Measurements from ENCODE around the gene FSTL4. TPM values are rescaled to one million over a fixed set of nuclear protein-coding genes. Genes with fewer than 3 reads are reported as not detected.

FSTL4 gene
- total and polyA plus RNA-seq, 12 donors, result 0.48 to 5.2 (median 2.3) TPM

DNA sequence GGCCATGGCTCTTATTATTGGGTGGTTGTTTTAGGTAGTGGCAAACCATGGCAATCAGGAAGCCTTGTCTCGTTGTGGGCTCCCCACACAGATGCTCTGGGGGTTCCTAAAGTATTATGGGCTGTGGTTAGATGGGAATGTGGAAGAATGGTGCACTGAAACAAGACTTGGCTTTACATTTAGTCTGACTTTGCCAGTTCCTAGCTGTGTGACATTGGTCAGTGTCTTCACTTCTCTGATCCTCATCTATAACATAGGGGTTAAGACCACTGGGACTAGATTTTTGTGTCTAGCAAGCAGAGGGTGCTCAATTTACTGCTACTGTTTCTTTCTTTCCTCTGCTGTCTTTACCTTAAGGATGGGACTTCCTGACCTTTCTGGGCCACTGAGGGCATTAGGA, 411.0 kb downstream of the FSTL4 start:
- TF ChIP-seq, protein P1, sequence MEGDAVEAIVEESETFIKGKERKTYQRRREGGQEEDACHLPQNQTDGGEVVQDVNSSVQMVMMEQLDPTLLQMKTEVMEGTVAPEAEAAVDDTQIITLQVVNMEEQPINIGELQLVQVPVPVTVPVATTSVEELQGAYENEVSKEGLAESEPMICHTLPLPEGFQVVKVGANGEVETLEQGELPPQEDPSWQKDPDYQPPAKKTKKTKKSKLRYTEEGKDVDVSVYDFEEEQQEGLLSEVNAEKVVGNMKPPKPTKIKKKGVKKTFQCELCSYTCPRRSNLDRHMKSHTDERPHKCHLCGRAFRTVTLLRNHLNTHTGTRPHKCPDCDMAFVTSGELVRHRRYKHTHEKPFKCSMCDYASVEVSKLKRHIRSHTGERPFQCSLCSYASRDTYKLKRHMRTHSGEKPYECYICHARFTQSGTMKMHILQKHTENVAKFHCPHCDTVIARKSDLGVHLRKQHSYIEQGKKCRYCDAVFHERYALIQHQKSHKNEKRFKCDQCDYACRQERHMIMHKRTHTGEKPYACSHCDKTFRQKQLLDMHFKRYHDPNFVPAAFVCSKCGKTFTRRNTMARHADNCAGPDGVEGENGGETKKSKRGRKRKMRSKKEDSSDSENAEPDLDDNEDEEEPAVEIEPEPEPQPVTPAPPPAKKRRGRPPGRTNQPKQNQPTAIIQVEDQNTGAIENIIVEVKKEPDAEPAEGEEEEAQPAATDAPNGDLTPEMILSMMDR (IDR thresholded peaks at IDR 0.05), result no peak
- no peak for TF ChIP-seq POLR2A (IDR thresholded peaks at IDR 0.05)
- intact Hi-C loops (cut with DNase I), result no loop called here
- no peaks in the 10 kb centered on the region for H3K9me3 ChIP-seq (replicated peaks in 1 of 3)
- H3K27me3 ChIP-seq, result no peaks in the 10 kb centered on the region
- H3K4me3 ChIP-seq, result no peak overlapping the region
- H3K36me3 ChIP-seq (replicated peaks in 1 of 2), result no peaks in the 10 kb centered on the region
- no peaks in the 10 kb centered on the region for H3K4me1 ChIP-seq (replicated peaks in 1 of 2)
- no peak overlapping the region for H3K27ac ChIP-seq
- no peak for DNase-seq
- WGBS, 4 donors, result 73 to 88% (median 85%) methylated on average over 1 of the region's 1 CpG

DNA sequence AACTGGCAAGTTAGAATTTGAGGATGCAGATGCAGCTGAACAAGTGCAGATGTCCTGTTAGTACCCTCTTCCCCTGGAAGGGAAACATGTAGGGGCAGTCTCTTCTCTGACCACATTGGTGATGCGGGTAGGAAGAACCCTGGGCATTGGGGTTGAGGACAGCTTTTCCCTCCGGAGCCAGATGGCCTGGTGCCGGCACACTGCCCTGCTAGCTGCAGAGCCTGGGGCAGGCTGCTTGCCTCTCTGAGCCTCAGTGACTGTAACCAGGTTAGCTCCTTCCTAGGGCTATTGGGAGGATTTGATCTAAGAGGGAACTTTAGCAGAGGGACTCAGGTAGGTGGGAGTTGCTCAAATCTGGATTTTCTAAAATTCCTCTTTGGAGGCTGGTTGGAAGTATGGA, 412.1 kb downstream of the FSTL4 start:
- no peak overlapping the region for H3K4me3 ChIP-seq
- H3K4me1 ChIP-seq (replicated peaks in 1 of 2), result no peaks in the 10 kb centered on the region
- intact Hi-C loops (cut with DNase I), result no loop called here
- DNase-seq, result peak in 1 of 7 donors; percentile 54
- no peak overlapping the region for H3K27ac ChIP-seq
- H3K27me3 ChIP-seq, result no peaks in the 10 kb centered on the region
- no peak for TF ChIP-seq POLR2A (IDR thresholded peaks at IDR 0.05)
- TF ChIP-seq, protein P1 (IDR thresholded peaks at IDR 0.05), result no peak
- no peaks in the 10 kb centered on the region for H3K36me3 ChIP-seq (replicated peaks in 1 of 2)
- 78 to 94% (median 86%) methylated on average over 1 to 3 of the region's 3 CpGs for WGBS, 4 donors
- no peaks in the 10 kb centered on the region for H3K9me3 ChIP-seq (replicated peaks in 1 of 3)

DNA sequence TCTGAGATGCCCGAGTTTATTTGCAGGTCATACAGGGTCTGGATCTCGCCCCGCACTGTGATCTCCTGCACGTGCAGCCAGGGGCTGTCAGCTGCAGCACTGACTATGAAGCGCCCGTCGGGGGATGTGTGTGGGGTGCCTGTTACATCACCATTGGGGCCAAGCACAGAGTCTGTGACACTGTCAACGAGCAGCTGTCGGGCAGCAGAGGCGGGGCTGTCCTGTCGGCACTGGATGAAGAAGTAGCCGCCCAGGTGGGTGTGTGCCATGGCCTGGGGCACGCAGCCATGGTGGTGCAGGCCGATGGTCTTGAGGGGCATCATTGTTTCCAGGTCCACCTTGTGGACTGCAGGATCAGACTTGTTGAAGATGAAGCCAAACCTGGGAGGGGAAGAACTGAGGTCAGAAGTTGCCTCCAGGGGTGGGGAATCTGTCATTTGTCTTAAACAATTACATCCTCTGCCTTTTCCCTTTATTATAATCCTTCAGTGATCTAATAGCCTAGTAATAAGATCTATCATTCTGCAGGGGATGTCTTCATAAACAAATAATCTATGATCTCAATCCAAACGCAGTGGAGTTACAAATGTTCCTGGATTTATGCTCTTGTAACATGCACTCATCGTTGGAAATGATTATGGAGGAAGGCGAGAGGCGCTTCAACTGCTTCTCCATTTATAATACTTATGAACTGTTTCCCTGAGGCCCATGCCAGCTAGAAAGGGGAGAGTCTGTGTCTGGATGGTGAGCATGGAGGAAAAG, 412.7 kb downstream of the FSTL4 start:
- TF ChIP-seq, protein P1 (IDR thresholded peaks at IDR 0.05), result no peak
- TF ChIP-seq POLR2A (IDR thresholded peaks at IDR 0.05), result no peak
- H3K27me3 ChIP-seq, result no peaks in the 10 kb centered on the region
- H3K4me3 ChIP-seq, result no peak overlapping the region
- H3K4me1 ChIP-seq (replicated peaks in 1 of 2), result no peaks in the 10 kb centered on the region
- H3K36me3 ChIP-seq (replicated peaks in 1 of 2), result no peaks in the 10 kb centered on the region
- 71 to 79% (median 74%) methylated on average over 13 to 18 of the region's 18 CpGs for WGBS, 4 donors
- intact Hi-C loops (cut with DNase I), result no loop called here
- no peaks in the 10 kb centered on the region for H3K9me3 ChIP-seq (replicated peaks in 1 of 3)
- no peak overlapping the region for H3K27ac ChIP-seq
- no peak for DNase-seq

DNA sequence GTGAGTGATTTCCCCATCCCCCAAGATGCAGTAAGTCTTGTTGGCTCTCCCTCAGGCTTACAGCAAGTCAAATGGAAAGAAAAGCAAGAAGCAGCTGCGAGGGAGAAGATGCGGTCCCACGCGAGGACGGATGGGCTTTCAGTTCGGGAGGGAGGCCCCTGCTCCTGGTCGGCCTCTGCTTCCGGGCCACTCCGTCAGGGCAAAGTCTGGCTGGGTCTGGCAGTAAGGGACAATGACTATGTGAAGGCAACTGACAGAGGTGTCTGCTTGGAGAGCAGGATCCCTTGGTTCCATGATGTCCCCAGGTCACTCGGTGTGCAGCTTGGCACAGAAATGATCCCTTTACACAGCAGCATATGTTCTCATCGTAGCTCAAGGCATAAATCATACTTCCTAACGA, 413.8 kb downstream of the FSTL4 start:
- no peaks in the 10 kb centered on the region for H3K9me3 ChIP-seq (replicated peaks in 1 of 3)
- H3K4me3 ChIP-seq, result no peak overlapping the region
- no peaks in the 10 kb centered on the region for H3K36me3 ChIP-seq (replicated peaks in 1 of 2)
- no peak for DNase-seq
- intact Hi-C loops (cut with DNase I), result no loop called here
- no peaks in the 10 kb centered on the region for H3K4me1 ChIP-seq (replicated peaks in 1 of 2)
- 81 to 87% (median 86%) methylated on average over 12 of the region's 12 CpGs for WGBS, 4 donors
- H3K27me3 ChIP-seq, result no peaks in the 10 kb centered on the region
- no peak overlapping the region for H3K27ac ChIP-seq
- no peak for TF ChIP-seq POLR2A (IDR thresholded peaks at IDR 0.05)
- TF ChIP-seq, protein P1 (IDR thresholded peaks at IDR 0.05), result no peak
